Medulla oblongata (tissue), 1 donor: ENCODE results near the gene KDM4B.

Experiments
- DNase-seq: peaks from one replicate; pipeline ENCODE4 v3.0.0-alpha.2; 2015; ENCODE audit errors: extremely low spot score

The KDM4B gene

DNA sequence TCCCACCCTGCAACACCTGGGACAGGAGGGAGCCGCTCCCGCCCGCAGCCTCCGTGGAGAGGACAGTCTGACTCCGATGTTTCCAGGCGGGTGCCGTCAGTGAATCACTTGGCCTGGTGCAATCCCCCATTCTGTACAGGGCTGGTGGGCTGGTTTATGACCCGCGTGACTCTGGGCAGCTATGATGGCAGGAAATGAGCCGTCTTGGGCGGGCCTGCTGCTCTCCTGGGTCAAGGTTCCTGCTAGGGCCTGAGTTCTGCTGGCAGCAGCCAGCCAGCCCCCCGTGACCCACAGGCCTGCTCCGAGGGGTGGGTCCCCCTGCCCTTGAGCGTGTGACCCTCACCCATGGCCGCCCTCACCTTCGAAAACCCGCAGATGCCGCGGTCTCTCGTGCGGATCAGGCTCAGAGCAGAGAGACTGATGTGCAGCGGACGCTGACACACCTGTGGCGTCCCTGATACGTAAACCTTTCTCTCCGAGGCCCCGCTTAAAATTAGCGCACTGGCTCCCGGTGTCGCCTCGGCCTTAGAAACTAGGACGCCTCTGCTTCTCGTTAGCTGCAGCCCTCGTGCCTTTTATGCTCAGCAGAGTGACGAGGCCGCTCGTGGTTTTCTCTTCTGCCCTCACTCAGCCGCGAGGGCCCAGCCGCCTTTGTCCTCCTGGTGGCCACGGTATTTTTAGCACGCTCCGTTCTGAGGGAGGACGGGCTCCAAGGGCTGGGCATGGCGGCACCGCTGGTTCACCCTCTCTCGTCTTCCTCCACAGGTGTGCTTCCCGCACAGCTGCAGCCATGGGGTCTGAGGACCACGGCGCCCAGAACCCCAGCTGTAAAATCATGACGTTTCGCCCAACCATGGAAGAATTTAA lies 63.4 kb downstream of the KDM4B start:
- no peak for DNase-seq

DNA sequence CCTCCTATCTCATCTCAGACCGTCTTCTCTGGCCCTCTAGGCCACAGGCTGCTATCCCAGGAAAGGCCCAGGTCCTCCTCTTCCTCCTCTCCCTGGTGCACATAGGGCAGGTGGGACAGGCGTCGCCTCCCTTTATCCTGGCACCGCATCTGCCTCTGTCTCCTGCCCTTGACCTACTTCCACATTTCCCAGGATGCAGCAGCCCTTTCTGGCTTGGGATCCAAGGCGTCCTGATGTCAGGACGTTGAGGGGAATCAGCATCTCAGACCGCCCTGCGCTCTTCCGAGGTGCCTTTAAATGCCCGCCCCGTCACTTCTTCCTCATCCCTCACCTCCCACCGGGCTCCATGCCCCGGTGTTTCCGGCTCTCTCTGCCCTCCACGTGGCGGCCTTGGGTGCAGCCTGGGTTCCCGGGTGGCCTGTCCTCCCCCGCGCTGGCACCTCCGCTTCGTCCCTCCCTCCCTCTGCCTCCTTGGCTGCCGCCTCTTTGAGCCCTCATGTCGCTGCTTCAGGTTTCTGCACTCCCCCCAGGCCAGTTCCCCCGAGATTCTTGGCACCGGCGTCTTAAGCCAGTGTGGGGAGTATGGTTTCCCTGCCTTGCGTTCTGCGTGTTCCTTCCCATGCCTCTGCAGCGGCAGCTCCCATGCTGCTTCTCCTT lies 66.3 kb downstream of the KDM4B start:
- DNase-seq = no peak

DNA sequence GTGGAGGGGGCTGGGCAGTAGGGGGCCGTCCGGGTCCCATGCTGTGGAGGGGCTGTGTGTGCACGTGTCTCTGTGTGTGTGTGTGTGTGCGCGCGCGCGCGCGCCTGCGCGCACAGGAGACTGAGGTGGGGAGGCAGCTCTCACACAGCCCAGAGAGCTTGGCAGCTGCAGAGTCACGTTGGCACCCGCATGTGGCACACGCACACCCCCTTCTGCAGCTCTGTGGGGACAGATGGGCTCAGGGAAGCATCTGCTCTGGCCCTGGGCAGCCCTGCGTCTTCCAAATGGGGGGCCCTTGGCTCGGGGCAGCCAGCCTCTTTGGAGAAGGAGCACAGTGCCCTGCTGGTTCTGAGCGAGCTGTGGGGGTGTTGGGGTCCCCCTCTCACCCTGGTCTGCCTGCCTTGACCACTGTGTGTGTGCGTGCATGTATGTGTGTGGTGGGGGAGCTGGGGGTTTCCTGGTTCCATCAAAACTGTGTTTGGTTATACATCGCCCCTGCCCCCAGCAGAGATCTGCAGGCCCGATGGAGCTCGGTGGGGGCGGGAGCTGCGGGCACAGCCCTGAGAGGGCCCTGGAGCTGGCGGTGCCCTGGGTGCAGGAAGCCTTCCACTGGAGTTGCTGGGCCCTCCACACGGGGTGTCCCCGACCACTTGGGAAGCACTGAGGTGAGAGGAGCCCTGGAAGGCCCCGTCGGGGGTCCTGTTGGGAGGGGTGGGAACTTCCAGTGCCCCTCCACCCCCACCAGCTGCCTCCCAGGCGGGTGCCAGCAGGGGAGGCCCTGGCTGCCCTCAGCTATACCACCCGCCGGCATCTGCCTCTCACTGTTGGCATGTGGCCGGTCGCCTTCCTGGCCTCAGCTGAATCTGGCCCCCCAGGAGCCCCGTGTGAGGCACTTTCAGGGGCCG lies 67.1 kb downstream of the KDM4B start:
- DNase-seq = peak; percentile 43

DNA sequence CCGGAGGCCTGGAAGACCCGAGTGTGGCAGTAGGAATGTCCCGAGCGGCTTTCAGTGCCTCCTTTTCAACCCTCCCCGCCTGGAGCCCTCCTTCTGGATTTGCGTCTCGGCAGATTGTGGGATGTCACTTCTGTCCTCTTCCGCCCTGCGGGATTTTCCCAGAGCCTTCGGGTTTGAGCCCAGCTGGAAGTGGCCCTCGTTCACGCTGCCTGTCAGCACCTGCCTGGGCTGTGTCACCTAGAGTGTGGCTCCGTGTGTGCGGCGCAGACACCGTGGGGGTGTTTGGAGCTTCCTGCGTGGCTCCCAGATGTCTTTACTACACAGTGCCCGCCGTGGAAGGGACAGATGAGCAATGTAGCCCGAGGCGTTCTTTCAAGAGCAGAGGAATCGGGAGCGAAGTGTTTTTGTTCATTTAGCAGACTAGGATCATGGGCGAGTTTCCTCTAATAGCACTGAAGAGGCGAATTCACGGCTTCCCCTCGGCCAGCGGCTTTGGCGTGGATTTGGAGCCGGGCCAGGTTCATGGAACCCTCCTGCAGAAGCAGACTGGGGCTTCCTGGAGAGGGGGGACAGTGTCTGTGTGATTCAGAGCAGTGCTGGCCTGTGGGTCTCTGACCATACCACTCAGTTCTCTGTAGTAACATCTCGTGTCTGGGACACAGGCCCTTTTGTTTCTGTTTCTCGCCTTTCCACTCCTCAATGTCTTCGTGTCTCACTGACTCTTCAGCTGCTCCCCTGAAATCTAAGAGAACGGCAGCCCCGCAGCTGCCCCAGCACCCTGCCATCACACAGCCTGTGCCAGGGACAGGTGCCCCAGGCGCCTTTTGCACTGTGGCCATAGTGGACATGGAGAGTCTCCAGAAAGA lies 68.0 kb downstream of the KDM4B start:
- DNase-seq = peak; percentile 70

DNA sequence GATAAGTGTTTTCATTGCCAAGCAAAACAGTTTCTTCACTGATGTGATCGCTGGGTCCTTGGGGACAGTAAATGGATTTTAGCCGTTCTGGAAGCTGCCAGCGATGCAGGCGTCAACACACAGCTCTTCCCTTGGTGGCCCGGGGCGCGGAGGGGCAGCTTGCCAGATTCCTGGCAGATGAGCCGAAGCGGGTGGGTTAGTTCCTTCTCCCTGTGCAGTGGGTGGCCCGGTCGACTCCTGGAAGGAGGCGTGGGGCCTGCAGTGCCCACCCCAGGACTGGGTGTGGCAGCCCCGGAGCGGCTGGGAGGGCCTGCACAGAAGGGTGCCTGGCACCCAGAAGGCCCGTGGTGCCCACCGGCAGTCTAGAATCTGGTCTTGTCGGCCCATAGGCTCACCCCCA lies 69.0 kb downstream of the KDM4B start:
- DNase-seq = no peak

DNA sequence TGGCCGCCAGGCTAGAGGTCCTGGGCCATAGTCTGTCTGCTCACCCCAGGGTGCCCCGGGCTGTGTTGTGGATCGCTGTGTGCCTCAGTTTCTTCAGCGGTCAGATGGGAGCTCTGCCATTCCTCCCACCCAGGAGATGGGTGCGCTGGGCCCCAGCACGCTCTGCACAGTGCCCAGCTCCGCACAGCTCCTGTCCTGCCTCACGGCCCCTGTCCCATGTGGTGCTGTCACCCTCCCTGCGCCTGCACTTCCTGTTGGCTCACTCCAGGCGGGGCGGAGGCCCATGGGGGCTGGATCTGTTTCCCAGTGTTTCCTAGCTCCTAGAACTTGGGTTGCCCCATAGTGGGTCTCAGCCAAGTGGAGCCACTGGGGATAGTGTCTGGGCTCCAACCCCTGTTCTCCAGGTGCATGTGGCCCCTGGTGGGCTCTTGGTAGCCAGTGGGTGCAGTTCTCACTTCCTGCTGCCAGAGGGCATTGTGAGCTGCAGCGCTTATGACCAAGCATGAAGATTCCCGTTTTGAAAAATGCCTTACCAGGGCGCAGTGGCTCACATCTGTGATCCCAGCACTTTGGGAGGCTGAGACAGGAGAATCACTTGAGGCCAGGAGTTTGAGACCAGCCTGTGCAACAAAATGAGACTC lies 69.8 kb downstream of the KDM4B start:
- no peak for DNase-seq

DNA sequence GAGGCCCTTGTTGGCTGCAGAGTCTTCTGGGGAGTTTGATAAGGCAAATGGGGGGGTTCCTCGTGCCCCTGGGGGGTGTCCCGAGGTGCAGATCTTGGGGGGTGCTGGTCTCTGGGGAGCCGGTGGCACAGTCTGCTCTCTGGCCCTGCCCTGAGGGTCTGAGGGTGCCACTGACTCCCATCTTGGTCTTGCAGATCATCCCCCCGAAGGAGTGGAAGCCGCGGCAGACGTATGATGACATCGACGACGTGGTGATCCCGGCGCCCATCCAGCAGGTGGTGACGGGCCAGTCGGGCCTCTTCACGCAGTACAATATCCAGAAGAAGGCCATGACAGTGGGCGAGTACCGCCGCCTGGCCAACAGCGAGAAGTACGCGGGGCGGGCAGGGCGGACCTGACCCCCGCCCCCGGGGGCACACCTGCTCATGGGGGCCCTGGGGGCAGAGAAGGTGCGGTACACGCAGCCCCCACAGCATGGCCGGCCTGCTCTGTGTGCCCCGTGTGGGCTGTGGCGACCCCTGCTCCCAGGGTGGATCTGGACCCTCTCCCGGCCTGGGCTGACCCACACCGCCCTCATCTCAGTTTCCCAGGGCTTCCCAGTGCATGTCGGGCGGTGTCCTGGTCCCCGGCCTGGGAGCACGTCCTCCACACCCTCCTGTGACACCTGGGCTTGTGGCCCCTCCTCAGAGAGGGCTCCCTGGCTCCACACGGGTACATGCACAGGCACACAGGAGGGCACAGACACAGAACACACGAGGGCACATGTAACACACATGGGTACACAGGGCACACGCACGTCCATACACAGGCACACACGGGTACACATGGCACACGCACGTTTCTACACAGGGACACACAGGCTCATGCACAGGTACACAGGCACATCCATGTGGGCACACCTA lies 71.0 kb downstream of the KDM4B start:
- no peak for DNase-seq

DNA sequence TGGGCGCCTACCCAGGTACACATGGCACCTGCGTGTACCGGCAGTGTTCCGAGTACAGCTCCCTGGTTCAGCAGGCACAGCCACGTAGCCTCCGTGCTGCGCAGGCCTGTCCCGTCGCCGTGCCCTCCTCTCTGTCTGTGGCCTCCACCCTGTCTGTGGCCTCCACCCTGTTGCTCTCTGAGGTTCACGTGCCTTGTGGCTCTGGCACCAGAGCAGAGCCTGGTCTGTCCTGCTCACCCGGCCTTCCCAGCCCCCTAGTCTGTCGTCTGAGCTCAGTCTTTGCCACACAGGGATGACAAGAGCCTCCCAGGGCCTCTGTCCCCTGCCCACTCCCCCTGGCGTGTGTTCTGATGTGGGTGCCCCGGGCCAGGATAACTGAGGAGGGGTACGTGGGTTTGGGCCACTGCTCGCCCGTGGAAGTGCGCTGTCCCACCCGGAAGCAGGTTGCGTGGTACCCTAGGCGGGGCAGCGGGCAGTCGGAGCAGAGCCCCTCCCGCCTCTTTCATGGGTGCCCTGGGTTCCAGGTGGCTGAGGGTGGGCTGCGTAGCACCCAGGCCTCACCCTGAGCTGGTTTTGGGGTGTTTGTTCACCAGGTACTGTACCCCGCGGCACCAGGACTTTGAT lies 71.7 kb downstream of the KDM4B start:
- no peak for DNase-seq

DNA sequence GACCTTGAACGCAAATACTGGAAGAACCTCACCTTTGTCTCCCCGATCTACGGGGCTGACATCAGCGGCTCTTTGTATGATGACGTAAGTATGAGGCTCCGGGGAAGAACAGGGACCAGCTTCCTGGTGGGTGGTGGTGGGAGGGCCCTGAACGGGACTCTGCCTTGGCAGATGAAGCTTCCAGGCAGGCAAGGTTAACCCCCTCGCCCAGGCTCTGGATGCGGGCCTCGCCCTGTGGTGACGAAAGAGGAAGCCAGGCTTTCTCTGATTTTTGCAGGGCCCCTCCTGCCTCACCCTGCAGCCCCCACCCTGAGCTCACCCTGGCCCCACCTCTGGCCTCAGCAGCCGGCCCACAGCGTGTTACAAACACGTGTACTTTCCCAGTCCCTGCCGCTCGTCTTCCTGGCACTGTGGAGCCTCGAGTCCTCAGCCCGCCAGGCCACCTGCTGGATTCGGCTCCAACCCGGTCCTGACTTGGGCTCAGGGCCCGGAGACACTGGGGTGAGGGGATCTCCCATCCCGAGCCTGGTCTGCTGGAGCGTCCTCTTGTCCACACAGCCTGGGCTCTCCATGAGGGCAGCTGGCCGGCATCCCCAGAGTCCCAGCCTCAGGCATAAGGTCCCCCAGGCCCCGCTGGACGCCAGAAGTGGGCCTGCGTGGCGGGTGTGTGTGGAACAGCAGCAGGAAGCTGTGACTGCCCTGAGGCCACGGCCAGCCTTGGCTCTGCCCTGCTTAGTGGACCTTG lies 72.4 kb downstream of the KDM4B start:
- DNase-seq = no peak

DNA sequence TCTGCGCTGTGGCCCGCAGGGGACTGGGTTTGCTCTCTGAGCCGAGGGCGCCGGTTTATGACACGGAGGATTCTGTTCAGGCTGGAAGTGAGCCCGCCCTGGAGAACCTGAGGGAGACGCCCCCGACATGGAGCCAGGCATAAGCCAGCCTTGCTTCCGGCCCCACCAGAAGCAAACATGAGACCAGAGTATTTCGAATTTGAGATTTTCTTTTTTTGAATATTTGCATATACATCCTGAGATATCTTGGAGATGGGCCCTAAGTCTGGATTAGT lies 72.9 kb downstream of the KDM4B start:
- no peak for DNase-seq

DNA sequence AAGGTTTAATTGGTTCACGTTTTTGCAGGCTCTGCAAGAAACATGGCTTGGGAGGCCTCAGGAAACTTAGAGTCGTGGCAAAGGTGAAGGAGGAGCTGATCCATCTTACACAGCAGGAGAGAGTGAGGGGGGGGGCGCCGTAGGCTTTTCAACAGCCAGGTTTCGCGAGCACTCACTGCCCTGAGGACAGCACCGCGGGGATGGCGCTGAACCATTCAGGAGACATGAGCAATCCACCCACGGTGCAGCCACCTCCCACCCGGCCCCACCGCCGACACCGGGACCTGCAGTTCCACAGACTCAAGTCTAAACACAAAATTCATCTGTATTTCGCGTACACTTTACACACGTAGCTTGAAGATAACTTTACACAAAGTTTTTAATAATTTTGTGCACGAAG lies 73.6 kb downstream of the KDM4B start:
- no peak for DNase-seq

DNA sequence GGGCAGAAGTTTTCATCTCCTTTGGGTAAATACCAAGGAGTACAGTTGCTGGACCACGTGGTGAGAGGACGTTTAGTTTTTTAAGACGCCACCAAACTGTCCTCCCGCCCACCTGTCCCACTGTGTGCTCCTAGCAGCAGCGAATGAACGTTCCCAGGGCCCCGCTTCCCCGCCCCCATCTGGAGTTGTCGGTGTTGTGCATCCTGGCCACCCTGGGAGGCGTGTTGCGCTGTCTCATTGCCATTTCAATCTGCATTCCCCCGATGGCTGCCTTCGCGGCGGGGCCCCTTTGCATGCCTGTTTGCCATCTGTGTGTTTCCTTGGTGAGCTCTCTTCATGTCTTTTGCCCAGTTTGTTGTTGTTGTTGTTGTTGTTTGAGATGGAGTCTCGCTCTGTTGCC lies 76.1 kb downstream of the KDM4B start:
- DNase-seq = no peak

DNA sequence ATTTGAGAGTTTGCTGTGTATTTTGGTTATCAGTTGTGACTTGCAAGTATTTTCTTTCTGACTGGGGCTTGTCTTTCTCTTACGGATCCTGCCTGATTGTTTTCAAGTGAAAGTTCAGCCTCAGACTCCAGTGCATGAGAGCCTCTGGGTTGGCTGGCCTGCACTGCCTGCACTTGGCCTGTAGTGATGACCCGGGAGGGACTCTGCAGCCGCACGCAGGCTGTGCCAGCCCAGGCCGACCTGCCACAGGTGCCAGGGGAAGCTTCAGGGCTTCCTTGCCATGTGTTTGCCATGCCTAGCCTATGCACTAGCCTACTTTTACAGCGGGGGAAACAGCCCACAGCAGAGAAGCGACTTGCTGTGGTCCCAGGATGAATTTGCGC lies 77.0 kb downstream of the KDM4B start:
- no peak for DNase-seq

DNA sequence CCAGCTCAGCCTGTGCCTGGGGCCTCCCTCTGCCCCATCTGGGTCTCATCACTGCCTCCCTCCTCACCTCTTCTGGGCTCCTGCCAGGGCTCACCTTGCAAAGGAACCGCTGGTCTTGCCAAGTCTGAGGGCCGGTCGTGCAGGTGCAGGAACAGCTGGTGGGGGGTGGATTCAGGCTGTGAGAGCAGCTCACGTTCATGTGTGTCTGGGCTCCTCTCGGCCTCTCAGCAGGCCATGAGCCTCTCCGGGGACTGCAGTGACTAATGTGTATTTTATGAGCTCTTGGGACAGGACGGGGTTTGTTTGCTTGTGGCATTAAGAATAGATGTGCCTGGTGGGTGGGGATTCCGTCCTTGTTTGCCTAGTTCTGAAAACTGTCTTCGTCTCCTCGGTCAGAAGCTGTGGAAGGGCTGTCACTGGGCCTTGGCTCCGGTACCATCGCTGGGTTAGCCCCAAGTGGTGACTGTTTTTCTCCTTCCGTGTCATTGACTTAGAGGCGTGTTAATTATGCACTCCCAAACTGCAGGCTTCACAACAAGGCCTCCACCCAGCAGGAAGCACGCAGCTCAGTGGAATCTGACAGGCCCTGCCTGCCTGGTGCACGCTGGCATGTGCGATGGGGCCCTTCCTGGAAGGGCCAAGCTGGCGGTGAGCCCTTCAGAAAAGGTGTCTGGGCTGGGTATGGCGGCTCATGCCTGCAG lies 77.6 kb downstream of the KDM4B start:
- DNase-seq = no peak

DNA sequence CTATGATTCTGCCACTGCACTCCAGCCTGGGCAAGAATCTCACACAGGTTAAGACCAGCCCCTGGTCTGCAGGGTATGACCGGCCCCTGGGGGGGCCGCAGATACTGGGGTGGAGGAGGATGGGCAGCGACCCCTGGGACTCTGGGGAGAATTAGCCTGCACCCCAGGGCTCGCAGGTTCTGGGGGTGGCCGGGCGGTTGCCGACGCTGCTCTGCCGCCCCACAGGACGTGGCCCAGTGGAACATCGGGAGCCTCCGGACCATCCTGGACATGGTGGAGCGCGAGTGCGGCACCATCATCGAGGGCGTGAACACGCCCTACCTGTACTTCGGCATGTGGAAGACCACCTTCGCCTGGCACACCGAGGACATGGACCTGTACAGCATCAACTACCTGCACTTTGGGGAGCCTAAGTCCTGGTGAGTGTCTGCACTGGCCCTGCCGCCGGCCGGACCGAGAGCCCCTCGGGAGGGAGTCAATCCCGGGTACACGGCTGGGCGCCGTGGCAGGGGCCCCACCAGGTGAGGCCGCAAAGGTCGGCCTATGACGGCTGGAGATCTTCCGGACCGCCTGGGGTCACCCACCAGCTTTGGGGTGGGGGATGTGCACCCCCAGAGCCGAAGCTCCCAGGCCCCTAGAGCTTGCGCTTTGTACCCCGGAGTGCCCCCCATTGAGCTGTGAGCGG lies 78.5 kb downstream of the KDM4B start:
- DNase-seq = no peak

DNA sequence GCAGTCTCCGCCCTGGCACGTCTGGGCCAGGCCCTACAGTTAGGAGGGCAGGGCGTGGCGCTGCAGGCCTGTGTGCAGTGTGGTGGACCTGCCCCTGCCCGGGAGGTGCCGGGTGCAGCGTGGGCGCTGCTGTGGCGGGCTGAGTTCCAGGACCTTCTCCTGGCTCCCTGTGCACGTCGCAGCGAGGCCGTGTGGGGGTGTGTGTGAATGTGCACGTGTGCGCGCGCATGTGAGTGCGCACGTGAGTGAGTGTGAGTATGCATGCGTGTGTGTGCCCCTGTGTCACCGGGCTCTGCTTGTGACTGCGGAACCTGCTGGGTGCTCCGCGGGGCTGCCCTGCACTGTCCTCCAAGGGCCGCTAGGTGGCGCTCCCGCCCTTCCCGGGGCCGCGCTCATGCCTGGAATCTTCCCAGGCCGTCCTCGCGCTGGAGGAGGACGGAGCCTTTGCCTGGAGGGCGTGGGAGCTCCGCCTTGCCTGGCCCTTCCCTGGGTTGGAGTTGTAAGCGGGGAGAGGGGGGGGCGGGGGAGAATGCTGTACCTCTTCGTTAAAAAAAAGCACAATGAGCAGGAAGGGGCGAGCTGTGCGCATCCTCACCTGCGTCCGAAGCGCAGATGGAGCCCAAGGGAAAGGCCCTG lies 79.3 kb downstream of the KDM4B start:
- DNase-seq = peak; percentile 74
